Omental fat pad (tissue), 4 donors: Measurements from ENCODE around the gene CDC27. TPM values are rescaled to one million over a fixed set of nuclear protein-coding genes. Genes with fewer than 3 reads are reported as not detected.
"Not testable (repeated sequence)": the region's sequence is repeated elsewhere in the genome, so short reads cannot be mapped to it uniquely, and the experiment has no call there.

ENCODE experiments used
- ATAC-seq: fragments of 150-250 bp; one replicate; pipeline ENCODE4 v1.9.1; 2016; ENCODE audit warnings: mild to moderate bottlenecking, moderate library complexity; ENCODE audit not compliant: low FRiP score
- DNase-seq: peaks from one replicate; pipeline ENCODE4 v3.0.0-alpha.2; 2019; ENCODE audit warnings: low spot score
- total RNA-seq, 4 donors: library from RNA; depleted of rRNA; stranded (reverse); fragments of >200 nt; gene quantifications; one replicate each; pipeline ENCODE4 v1.1.0, GENCODE V29; 2016
- TF ChIP-seq, protein P1 (sequence below), 3 donors: fragments of 450-650 bp; IDR thresholded peaks; one replicate each; pipeline ENCODE4 v1.5.1; 2016 to 2017; ENCODE audit warnings: antibody characterized with exemption in 3 of 3, mild to moderate bottlenecking in 3 of 3, moderate library complexity in 2 of 3

CDC27 gene
- total RNA-seq, 4 donors from 2014 or later = 66.1 to 95.8 (median 76.2) TPM

DNA sequence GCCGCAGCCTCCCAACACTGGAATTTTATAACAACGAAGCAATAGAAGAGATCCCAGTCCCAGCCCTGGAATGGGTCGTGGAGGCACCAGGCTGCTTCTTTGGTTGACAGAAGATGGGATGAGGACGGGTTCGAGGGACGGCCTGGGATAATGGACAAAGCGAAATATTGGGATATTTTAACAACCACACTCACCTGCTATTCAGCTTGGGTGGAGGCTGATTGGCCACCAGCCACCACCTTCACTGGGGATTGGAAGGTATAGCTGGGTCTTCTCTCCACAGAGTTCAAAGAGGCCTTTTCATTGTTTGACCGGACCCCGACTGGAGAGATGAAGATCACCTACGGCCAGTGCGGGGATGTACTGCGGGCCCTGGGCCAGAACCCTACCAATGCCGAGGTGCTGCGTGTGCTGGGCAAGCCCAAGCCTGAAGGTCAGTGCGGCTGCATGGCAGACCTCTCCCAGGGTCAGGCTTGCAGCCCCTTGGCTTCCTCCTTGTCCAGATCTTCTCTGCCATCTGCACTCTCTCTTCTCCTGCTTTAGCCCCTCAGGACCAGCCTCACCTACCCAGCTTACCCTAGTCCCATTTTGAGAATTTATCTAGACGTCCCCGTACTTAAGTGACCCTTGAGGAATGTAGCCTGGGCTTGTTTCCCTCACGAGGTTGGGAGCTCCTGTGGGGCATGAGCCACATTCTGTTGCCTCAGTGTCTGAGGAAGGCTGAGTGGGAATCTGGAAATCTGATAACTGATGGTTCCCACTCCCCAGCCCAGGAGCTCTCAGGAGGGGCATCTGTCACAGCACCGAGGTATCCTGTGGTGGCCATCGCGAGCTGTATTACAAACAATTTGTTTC is 30.8 kb upstream of the CDC27 start:
- DNase-seq = no peak
- ATAC-seq = no peak
- TF ChIP-seq, protein P1, sequence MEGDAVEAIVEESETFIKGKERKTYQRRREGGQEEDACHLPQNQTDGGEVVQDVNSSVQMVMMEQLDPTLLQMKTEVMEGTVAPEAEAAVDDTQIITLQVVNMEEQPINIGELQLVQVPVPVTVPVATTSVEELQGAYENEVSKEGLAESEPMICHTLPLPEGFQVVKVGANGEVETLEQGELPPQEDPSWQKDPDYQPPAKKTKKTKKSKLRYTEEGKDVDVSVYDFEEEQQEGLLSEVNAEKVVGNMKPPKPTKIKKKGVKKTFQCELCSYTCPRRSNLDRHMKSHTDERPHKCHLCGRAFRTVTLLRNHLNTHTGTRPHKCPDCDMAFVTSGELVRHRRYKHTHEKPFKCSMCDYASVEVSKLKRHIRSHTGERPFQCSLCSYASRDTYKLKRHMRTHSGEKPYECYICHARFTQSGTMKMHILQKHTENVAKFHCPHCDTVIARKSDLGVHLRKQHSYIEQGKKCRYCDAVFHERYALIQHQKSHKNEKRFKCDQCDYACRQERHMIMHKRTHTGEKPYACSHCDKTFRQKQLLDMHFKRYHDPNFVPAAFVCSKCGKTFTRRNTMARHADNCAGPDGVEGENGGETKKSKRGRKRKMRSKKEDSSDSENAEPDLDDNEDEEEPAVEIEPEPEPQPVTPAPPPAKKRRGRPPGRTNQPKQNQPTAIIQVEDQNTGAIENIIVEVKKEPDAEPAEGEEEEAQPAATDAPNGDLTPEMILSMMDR (IDR thresholded peaks at IDR 0.05) = no peak

GRCh38 chr17:47218896-47219430 is 29.9 kb upstream of the CDC27 start:
- no peak for ATAC-seq
- TF ChIP-seq, protein P1 (IDR thresholded peaks at IDR 0.05) = no peak
- no peak for DNase-seq

- ATAC-seq, DNase-seq: not testable (repeated sequence)
Measured at GRCh38 chr17:47217279-47217678, 28.2 kb upstream of the CDC27 start.

GRCh38 chr17:47216821-47217220 is 27.7 kb upstream of the CDC27 start:
- ATAC-seq, DNase-seq: not testable (repeated sequence)

DNA sequence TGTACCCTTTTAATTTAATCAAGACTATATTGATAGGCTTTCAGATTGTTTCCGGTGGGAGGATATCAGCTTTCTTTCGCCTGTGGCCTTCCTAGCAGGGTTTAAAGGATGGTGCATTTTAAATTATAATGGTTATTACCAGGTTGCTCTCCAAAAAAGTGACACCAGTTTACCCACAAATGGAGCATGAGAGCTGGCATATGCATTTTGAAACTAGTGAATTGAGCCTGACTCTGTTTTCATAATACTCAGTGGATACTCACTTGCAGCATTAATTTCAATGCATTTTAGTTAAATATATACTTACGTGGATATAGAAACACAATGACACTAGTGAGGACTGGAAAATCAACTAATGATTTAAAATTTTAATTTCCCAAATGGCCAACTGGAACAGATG is 25.8 kb upstream of the CDC27 start:
- TF ChIP-seq, protein P1 (IDR thresholded peaks at IDR 0.05) = no peak
- ATAC-seq = no peak
- no peak for DNase-seq

DNA sequence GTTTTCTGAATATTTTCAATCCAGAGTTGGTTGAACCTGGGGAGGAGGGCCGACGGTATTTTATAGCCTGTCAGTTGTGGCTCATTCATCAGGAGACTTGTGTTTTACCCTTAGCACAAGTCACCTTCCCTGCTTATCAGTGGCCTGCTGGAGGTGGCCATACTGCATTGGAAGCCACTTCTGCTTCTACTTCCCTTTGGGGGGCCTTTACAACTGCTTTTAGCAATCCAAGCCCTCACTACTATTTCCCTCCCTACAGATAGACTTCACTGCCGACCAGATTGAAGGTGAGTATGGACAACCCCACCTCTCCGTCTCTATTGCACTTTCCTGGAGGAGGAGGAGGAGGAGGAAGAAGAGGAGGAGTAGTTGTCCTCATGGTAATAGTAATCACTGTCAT is 24.4 kb upstream of the CDC27 start:
- TF ChIP-seq, protein P1 (IDR thresholded peaks at IDR 0.05) = no peak
- DNase-seq (no peak), ATAC-seq (no peak)

- no peak for ATAC-seq
- TF ChIP-seq, protein P1 (IDR thresholded peaks at IDR 0.05) = no peak
- no peak for DNase-seq
Measured at GRCh38 chr17:47212458-47212857, 23.4 kb upstream of the CDC27 start.

- ATAC-seq = no peak
- TF ChIP-seq, protein P1 (IDR thresholded peaks at IDR 0.05) = no peak
- DNase-seq = no peak
Measured at GRCh38 chr17:47210779-47211178, 21.7 kb upstream of the CDC27 start.
